Mesenchymal stem cell (in vitro differentiated cells and primary cell): Measurements from ENCODE around the gene GPC1.
"Not testable (repeated sequence)": the region's sequence is repeated elsewhere in the genome, so short reads cannot be mapped to it uniquely, and the experiment has no call there.

ENCODE experiments used
- DNase-seq: peaks from one replicate; pipeline ENCODE4 v3.0.0-alpha.2; 2013
- H2AFZ ChIP-seq: one replicate; pipeline ENCODE4 v1.6.1; 2013; ENCODE audit warnings: low read depth, mild to moderate bottlenecking, control low read depth, inconsistent platforms, low read length, moderate library complexity
- H2AK5ac ChIP-seq: 2 replicates; pipeline ENCODE4 v1.6.1; 2013; ENCODE audit warnings: low read length, moderate library complexity, mild to moderate bottlenecking, inconsistent platforms; ENCODE audit not compliant: severe bottlenecking
- H2BK120ac ChIP-seq: one replicate; pipeline ENCODE4 v1.6.1; 2013; ENCODE audit warnings: low read depth, mild to moderate bottlenecking, inconsistent platforms, low read length, moderate library complexity
- H2BK12ac ChIP-seq, 2 experiments: one replicate each; pipeline ENCODE4 v1.6.1; 2013; ENCODE audit warnings: inconsistent platforms in 2 of 2, low read length in 2 of 2, mild to moderate bottlenecking in 2 of 2, moderate library complexity in 2 of 2, control low read depth in 1 of 2
- H2BK15ac ChIP-seq: one replicate; pipeline ENCODE4 v1.6.1; 2013; ENCODE audit warnings: mild to moderate bottlenecking, low read depth, inconsistent platforms; ENCODE audit not compliant: poor library complexity, severe bottlenecking
- H2BK5ac ChIP-seq: 2 replicates; pipeline ENCODE4 v1.6.1; 2013; ENCODE audit warnings: low read depth, mild to moderate bottlenecking, low read length, control low read depth, inconsistent platforms; ENCODE audit not compliant: poor library complexity, severe bottlenecking
- H3K14ac ChIP-seq, 2 experiments: one replicate each; pipeline ENCODE4 v1.6.1; 2013; ENCODE audit warnings: inconsistent platforms in 2 of 2, low read length in 2 of 2, control low read depth in 1 of 2, mild to moderate bottlenecking in 1 of 2, moderate library complexity in 1 of 2
- H3K18ac ChIP-seq, 2 experiments: one replicate each; pipeline ENCODE4 v1.6.1; 2013; ENCODE audit warnings: inconsistent platforms in 2 of 2, low read length in 2 of 2, control low read depth in 1 of 2, low read depth in 1 of 2, mild to moderate bottlenecking in 1 of 2
- H3K23ac ChIP-seq, 2 experiments: one replicate each; pipeline ENCODE4 v1.6.1; 2013; ENCODE audit warnings: inconsistent platforms in 2 of 2, low read length in 2 of 2, mild to moderate bottlenecking in 2 of 2, moderate library complexity in 2 of 2, control low read depth in 1 of 2
- H3K27ac ChIP-seq: 2 replicates; pipeline ENCODE4 v1.5.1; 2013; ENCODE audit warnings: mild to moderate bottlenecking, moderate library complexity, low read length, control low read depth, inconsistent platforms; ENCODE audit not compliant: poor library complexity, severe bottlenecking
- H3K27me3 ChIP-seq, 2 experiments: 2 replicates each; pipeline versions ENCODE4 v1.6.1 to v1.7.0; 2013; ENCODE audit warnings: low read length in 2 of 2, mild to moderate bottlenecking in 2 of 2, moderate library complexity in 2 of 2, control low read depth in 1 of 2, inconsistent platforms in 1 of 2; ENCODE audit not compliant: control insufficient read depth in 1 of 2, insufficient read depth in 1 of 2
- H3K36me3 ChIP-seq, 2 experiments: 2 replicates each; pipeline versions ENCODE4 v1.6.1 to v1.7.0; 2013; ENCODE audit warnings: low read length in 2 of 2, control low read depth in 1 of 2, inconsistent platforms in 1 of 2, low read depth in 1 of 2, mild to moderate bottlenecking in 1 of 2; ENCODE audit not compliant: insufficient read depth in 2 of 2, control insufficient read depth in 1 of 2
- H3K4ac ChIP-seq, 2 experiments: one replicate each; pipeline ENCODE4 v1.6.1; 2013; ENCODE audit warnings: inconsistent platforms in 2 of 2, low read length in 2 of 2, mild to moderate bottlenecking in 2 of 2, moderate library complexity in 2 of 2, control low read depth in 1 of 2, low read depth in 1 of 2
- H3K4me1 ChIP-seq: 2 replicates; pipeline ENCODE4 v1.6.1; 2013; ENCODE audit warnings: low read depth, low read length, control low read depth; ENCODE audit not compliant: control insufficient read depth, insufficient read depth
- H3K4me2 ChIP-seq: 2 replicates; pipeline ENCODE4 v1.6.1; 2013; ENCODE audit warnings: low read length, mild to moderate bottlenecking, inconsistent platforms; ENCODE audit not compliant: poor library complexity, severe bottlenecking
- H3K4me3 ChIP-seq, 2 experiments: 2 replicates each; pipeline versions ENCODE4 v1.5.1 to v1.7.0; 2013; ENCODE audit warnings: low read length in 2 of 2, mild to moderate bottlenecking in 2 of 2, control low read depth in 1 of 2, low read depth in 1 of 2; ENCODE audit not compliant: insufficient read depth in 1 of 2
- H3K79me1 ChIP-seq: replicated peaks from 2 replicates; pipeline ENCODE4 v1.6.1; 2013; ENCODE audit warnings: mild to moderate bottlenecking, control low read depth, low read length, inconsistent platforms; ENCODE audit not compliant: poor library complexity, severe bottlenecking
- H3K9ac ChIP-seq: 2 replicates; pipeline ENCODE4 v1.7.0; 2013; ENCODE audit warnings: mild to moderate bottlenecking, low read length, moderate library complexity
- H3K9me3 ChIP-seq: 2 replicates; pipeline ENCODE4 v1.7.0; 2013; ENCODE audit warnings: mild to moderate bottlenecking, low read length; ENCODE audit not compliant: control insufficient read depth
- H4K8ac ChIP-seq: one replicate; pipeline ENCODE4 v1.6.1; 2013; ENCODE audit warnings: inconsistent platforms, mild to moderate bottlenecking, low read length, moderate library complexity
- H4K91ac ChIP-seq: one replicate; pipeline ENCODE4 v1.6.1; 2013; ENCODE audit warnings: mild to moderate bottlenecking, low read length, inconsistent platforms
- WGBS: methylation state at CpG from one replicate; pipeline ENCODE4 v1.1.7; 2013; ENCODE audit warnings: mixed read lengths; 5-methylcytosine and 5-hydroxymethylcytosine counted together

Gene GPC1

GRCh38 chr2:240482141-240482540 lies 46.7 kb downstream of the GPC1 start:
- Histone ChIP-seq H3K18ac (no peak overlapping the region), H2BK5ac (no peak overlapping the region), H3K4me1 (no peaks in the 10 kb centered on the region), H2BK120ac (no peak overlapping the region), H2BK12ac (no peak overlapping the region), H3K9me3 (peaks cover 16% of the 10 kb centered on the region), H3K9ac (no peak overlapping the region), H3K36me3 (no peaks in the 10 kb centered on the region), H3K27ac (no peak overlapping the region), H3K23ac (no peak overlapping the region), H3K27me3 (no peaks in the 10 kb centered on the region), H3K4me3 (no peak overlapping the region), H3K4me2 (no peak overlapping the region), H3K4ac (no peak overlapping the region), H4K8ac (no peak overlapping the region), H3K14ac (no peak overlapping the region), H4K91ac (no peak overlapping the region), H3K79me1 (no peaks in the 10 kb centered on the region), H2AK5ac (no peak overlapping the region), H2BK15ac (no peak overlapping the region), H2AFZ (no peak overlapping the region)
- 94% methylated on average over 10 of the region's 11 CpGs for WGBS
- no peak for DNase-seq

- 100% methylated on average over 1 of the region's 2 CpGs for WGBS
- Histone ChIP-seq H2AK5ac (no peak overlapping the region), H3K79me1 (no peaks in the 10 kb centered on the region), H3K36me3 (peaks cover 0 to 7% of the 10 kb centered on the region in 2 experiments), H3K9ac (no peak overlapping the region), H3K4me1 (no peaks in the 10 kb centered on the region), H2BK120ac (no peak overlapping the region), H3K14ac (no peak overlapping the region), H2BK5ac (no peak overlapping the region), H2BK15ac (no peak overlapping the region), H3K27ac (no peak overlapping the region), H3K23ac (no peak overlapping the region), H3K4me2 (no peak overlapping the region), H3K27me3 (no peaks in the 10 kb centered on the region), H3K4ac (no peak overlapping the region), H2BK12ac (no peak overlapping the region), H4K91ac (no peak overlapping the region), H4K8ac (no peak overlapping the region), H3K9me3 (peaks cover 41% of the 10 kb centered on the region), H3K18ac (no peak overlapping the region), H3K4me3 (no peak overlapping the region), H2AFZ (no peak overlapping the region)
- DNase-seq: no peak
These were observed 56.0 kb downstream of the GPC1 start for GRCh38 chr2:240491483-240491882.

GRCh38 chr2:240494194-240494793 lies 58.8 kb downstream of the GPC1 start:
- Histone ChIP-seq H3K79me1 (no peaks in the 10 kb centered on the region), H4K91ac (no peak overlapping the region), H3K14ac (no peak overlapping the region), H3K9ac (no peak overlapping the region), H3K4me3 (no peak overlapping the region), H3K27me3 (no peaks in the 10 kb centered on the region), H2BK5ac (no peak overlapping the region), H3K23ac (no peak overlapping the region), H3K36me3 (peaks cover 0 to 12% of the 10 kb centered on the region in 2 experiments), H3K4ac (no peak overlapping the region), H2AFZ (no peak overlapping the region), H3K4me1 (no peaks in the 10 kb centered on the region), H4K8ac (no peak overlapping the region), H2BK15ac (no peak overlapping the region), H3K9me3 (peaks cover 20% of the 10 kb centered on the region), H2BK12ac (no peak overlapping the region), H3K4me2 (no peak overlapping the region), H3K18ac (no peak overlapping the region), H2AK5ac (no peak overlapping the region), H2BK120ac (no peak overlapping the region), H3K27ac (no peak overlapping the region)
- DNase-seq: no peak
- WGBS: 80% methylated on average over 1 of the region's 1 CpG

- H2BK5ac ChIP-seq, H3K4me1 ChIP-seq, H2AK5ac ChIP-seq, H3K4ac ChIP-seq, H2AFZ ChIP-seq, H2BK15ac ChIP-seq, H3K18ac ChIP-seq, H3K27me3 ChIP-seq, H3K79me1 ChIP-seq, H2BK120ac ChIP-seq, H3K9ac ChIP-seq, H3K4me3 ChIP-seq, H3K27ac ChIP-seq, H3K4me2 ChIP-seq, H3K23ac ChIP-seq, H3K14ac ChIP-seq, H2BK12ac ChIP-seq, H4K91ac ChIP-seq, H4K8ac ChIP-seq: not testable (repeated sequence)
- 80% methylated on average over 7 of the region's 11 CpGs for WGBS
- H3K9me3 ChIP-seq: peaks cover 17% of the 10 kb centered on the region
- peak; percentile 18 for DNase-seq
- peaks cover 0 to 18% of the 10 kb centered on the region in 2 experiments for H3K36me3 ChIP-seq
These were observed 59.5 kb downstream of the GPC1 start for GRCh38 chr2:240494942-240495341.
